PC-9 (cell line): ENCODE data around the gene B2M.

ENCODE experiments used
- EZH2 ChIP-seq: fragments of 200-600 bp; sonication (generic); IDR thresholded peaks from 2 replicates; pipeline ENCODE4 v1.8.0; 2017; ENCODE audit warnings: antibody characterized with exemption, low read depth
- TF ChIP-seq, protein P1 (sequence below): fragments of 200-600 bp; sonication (generic); conservative IDR thresholded peaks from 2 replicates; pipeline ENCODE4 v1.6.1; 2017; ENCODE audit warnings: mixed run types, antibody characterized with exemption, mild to moderate bottlenecking, moderate library complexity

DNA sequence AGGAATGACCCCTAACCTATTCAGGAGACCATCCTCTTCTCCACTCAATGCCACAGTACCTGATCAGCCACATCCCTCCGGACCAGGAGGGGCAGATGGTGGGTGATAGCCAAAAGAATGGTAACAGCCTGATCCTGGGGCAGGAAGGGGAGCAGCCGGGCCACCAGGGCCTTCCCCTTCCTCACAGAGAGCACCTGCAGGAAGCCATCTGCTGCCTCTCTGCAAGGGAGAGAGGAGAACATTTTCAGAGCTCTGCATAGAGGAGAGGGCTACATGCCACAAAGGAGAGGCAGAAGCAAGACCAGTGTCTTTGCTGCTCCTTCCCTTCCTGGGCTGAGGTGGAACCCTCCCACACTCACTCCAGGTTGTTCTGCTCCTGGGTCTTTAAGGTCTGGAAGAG lies 42.4 kb upstream of the B2M start:
- TF ChIP-seq, protein P1, sequence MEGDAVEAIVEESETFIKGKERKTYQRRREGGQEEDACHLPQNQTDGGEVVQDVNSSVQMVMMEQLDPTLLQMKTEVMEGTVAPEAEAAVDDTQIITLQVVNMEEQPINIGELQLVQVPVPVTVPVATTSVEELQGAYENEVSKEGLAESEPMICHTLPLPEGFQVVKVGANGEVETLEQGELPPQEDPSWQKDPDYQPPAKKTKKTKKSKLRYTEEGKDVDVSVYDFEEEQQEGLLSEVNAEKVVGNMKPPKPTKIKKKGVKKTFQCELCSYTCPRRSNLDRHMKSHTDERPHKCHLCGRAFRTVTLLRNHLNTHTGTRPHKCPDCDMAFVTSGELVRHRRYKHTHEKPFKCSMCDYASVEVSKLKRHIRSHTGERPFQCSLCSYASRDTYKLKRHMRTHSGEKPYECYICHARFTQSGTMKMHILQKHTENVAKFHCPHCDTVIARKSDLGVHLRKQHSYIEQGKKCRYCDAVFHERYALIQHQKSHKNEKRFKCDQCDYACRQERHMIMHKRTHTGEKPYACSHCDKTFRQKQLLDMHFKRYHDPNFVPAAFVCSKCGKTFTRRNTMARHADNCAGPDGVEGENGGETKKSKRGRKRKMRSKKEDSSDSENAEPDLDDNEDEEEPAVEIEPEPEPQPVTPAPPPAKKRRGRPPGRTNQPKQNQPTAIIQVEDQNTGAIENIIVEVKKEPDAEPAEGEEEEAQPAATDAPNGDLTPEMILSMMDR, result no peak
- TF ChIP-seq EZH2, result no peak
